ENCODE measurements around the gene CCND1. TPM values are rescaled to one million over a fixed set of nuclear protein-coding genes. Genes with fewer than 3 reads are reported as not detected.

CCND1 gene
- total and polyA plus RNA-seq, 10 of the 15 experiments (the other 5 are each of a cell fraction or from before 2014, with no cell fraction given), result 0.09 to 6.6 (median 0.59) TPM; not detected in 2

DNA sequence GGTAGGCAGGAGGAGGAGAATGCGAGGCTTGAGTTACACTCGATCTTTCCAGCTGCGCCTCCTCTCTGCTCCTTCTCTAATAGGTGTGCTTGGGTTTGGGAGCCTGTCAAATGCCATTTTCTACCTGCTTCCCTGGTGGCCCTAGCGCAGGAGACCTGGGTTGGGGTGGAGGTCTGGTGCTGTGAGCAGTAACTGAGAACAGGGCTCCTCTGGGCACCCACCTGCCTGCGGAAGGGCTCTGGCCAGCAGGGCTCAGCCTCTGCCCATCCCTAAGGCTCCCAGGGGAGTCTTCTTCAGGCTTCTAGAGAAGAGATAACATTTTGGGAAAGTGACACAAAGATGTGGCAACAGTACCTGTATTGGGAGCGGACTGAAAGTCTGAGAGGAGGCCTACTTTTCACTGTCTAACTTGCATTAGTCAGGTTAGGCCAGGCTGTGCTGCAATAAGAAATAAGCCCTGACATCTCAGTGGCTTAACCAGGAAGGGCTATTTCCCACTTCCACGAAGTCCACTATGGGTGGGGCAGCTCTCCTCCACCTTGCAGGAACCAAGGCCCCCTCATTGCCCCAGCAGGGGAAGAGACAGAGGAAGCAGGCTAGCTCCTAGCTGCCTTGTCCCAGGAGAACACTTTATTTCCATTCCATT is 41.8 kb downstream of the CCND1 start:
- RAD21 ChIA-PET (ENCODE audit: unreplicated experiment), result no interaction called here
- ATAC-seq (no peak), DNase-seq (ENCODE audit: low read depth, low spot score) (no peak), FAIRE-seq (no peak)
- Histone ChIP-seq H3K9me3 (replicated peaks; ENCODE audit: control insufficient read depth, insufficient read depth, low read length) (no peaks in the 10 kb centered on the region; the same call in 2 of the 3 replicates), H3K4me3 (no peak overlapping the region), H3K79me2 (ENCODE audit: control insufficient read depth, insufficient read depth, low read length) (no peaks in the 10 kb centered on the region), H3K36me3 (ENCODE audit: control insufficient read depth in 2 of 2, insufficient read depth in 2 of 2, low read length in 1 of 2) (no peaks in the 10 kb centered on the region), H3K4me2 (ENCODE audit: control insufficient read depth, insufficient read depth) (no peak overlapping the region), H2AFZ (ENCODE audit: control insufficient read depth, low read depth, low read length) (no peak overlapping the region), H3K9ac (ENCODE audit: control insufficient read depth, insufficient read depth, low read length) (no peak overlapping the region), H4K20me1 (ENCODE audit: control insufficient read depth, insufficient read depth) (no peaks in the 10 kb centered on the region), H3K27ac (ENCODE audit: control insufficient read depth, insufficient read depth) (no peak overlapping the region), H3K4me1 (ENCODE audit: control insufficient read depth, insufficient read depth, low read length) (no peaks in the 10 kb centered on the region), H3K27me3 (replicated peaks in 1 of 2; ENCODE audit: control insufficient read depth in 2 of 2, insufficient read depth in 2 of 2, low read length in 1 of 2) (no peaks in the 10 kb centered on the region)
- CTCF ChIA-PET, result no interaction called here
- WGBS (ENCODE audit: insufficient coverage, insufficient replicate concordance, low lambda C conversion rate, missing lambda C conversion rate), result 67% methylated on average over 7 of the region's 7 CpGs
- no TSS peak for BruUV-seq (replicated peaks)
- in situ Hi-C loops (cut with MboI) (loop anchor here (10.0 kb wide), 1 partner anchor 512 kb away; no protein-coding TSS in a partner anchor), intact Hi-C loops (cut with micrococcal nuclease; ENCODE audit: unreplicated experiment) (no loop called here)
- SMC1A ChIA-PET (ENCODE audit: uncharacterized antibody, unreplicated experiment), result no interaction called here
- POLR2A ChIA-PET, result no interaction called here
- TF ChIP-seq, protein P1, sequence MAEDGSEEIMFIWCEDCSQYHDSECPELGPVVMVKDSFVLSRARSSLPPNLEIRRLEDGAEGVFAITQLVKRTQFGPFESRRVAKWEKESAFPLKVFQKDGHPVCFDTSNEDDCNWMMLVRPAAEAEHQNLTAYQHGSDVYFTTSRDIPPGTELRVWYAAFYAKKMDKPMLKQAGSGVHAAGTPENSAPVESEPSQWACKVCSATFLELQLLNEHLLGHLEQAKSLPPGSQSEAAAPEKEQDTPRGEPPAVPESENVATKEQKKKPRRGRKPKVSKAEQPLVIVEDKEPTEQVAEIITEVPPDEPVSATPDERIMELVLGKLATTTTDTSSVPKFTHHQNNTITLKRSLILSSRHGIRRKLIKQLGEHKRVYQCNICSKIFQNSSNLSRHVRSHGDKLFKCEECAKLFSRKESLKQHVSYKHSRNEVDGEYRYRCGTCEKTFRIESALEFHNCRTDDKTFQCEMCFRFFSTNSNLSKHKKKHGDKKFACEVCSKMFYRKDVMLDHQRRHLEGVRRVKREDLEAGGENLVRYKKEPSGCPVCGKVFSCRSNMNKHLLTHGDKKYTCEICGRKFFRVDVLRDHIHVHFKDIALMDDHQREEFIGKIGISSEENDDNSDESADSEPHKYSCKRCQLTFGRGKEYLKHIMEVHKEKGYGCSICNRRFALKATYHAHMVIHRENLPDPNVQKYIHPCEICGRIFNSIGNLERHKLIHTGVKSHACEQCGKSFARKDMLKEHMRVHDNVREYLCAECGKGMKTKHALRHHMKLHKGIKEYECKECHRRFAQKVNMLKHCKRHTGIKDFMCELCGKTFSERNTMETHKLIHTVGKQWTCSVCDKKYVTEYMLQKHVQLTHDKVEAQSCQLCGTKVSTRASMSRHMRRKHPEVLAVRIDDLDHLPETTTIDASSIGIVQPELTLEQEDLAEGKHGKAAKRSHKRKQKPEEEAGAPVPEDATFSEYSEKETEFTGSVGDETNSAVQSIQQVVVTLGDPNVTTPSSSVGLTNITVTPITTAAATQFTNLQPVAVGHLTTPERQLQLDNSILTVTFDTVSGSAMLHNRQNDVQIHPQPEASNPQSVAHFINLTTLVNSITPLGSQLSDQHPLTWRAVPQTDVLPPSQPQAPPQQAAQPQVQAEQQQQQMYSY (CRISPR knock-in tag; IDR thresholded peaks at IDR 0.05), result no peak
- TF ChIP-seq, protein P2, sequence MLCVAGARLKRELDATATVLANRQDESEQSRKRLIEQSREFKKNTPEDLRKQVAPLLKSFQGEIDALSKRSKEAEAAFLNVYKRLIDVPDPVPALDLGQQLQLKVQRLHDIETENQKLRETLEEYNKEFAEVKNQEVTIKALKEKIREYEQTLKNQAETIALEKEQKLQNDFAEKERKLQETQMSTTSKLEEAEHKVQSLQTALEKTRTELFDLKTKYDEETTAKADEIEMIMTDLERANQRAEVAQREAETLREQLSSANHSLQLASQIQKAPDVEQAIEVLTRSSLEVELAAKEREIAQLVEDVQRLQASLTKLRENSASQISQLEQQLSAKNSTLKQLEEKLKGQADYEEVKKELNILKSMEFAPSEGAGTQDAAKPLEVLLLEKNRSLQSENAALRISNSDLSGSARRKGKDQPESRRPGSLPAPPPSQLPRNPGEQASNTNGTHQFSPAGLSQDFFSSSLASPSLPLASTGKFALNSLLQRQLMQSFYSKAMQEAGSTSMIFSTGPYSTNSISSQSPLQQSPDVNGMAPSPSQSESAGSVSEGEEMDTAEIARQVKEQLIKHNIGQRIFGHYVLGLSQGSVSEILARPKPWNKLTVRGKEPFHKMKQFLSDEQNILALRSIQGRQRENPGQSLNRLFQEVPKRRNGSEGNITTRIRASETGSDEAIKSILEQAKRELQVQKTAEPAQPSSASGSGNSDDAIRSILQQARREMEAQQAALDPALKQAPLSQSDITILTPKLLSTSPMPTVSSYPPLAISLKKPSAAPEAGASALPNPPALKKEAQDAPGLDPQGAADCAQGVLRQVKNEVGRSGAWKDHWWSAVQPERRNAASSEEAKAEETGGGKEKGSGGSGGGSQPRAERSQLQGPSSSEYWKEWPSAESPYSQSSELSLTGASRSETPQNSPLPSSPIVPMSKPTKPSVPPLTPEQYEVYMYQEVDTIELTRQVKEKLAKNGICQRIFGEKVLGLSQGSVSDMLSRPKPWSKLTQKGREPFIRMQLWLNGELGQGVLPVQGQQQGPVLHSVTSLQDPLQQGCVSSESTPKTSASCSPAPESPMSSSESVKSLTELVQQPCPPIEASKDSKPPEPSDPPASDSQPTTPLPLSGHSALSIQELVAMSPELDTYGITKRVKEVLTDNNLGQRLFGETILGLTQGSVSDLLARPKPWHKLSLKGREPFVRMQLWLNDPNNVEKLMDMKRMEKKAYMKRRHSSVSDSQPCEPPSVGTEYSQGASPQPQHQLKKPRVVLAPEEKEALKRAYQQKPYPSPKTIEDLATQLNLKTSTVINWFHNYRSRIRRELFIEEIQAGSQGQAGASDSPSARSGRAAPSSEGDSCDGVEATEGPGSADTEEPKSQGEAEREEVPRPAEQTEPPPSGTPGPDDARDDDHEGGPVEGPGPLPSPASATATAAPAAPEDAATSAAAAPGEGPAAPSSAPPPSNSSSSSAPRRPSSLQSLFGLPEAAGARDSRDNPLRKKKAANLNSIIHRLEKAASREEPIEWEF (IDR thresholded peaks at IDR 0.05; ENCODE audit: insufficient replicate concordance, low read depth, low read length), result no peak
- no peak for TF ChIP-seq ZNF687 (IDR thresholded peaks at IDR 0.05)
- no peak for TF ChIP-seq NRF1 (conservative IDR thresholded peaks at IDR 0.05; ENCODE audit: low read depth, low read length)
- no peak for TF ChIP-seq POLR2AphosphoS5 (IDR thresholded peaks at IDR 0.05; ENCODE audit: low read length)
- TF ChIP-seq ZNF24 (IDR thresholded peaks at IDR 0.05), result no peak
- no peak for TF ChIP-seq FOXK2 (IDR thresholded peaks at IDR 0.05)
- no peak for TF ChIP-seq TCF7 (IDR thresholded peaks at IDR 0.05; ENCODE audit: borderline replicate concordance)
- no peak for TF ChIP-seq SUPT20H (IDR thresholded peaks at IDR 0.05; ENCODE audit: borderline replicate concordance, control insufficient read depth, low read depth, low read length)
- TF ChIP-seq ZNF217 (IDR thresholded peaks at IDR 0.05), result no peak
- TF ChIP-seq MTA3 (IDR thresholded peaks at IDR 0.05; ENCODE audit: borderline replicate concordance, low read length), result no peak
